ENCODE measurements around the gene NRXN3. TPM values are rescaled to one million over a fixed set of nuclear protein-coding genes. Genes with fewer than 3 reads are reported as not detected.

Gene NRXN3
- total and polyA plus RNA-seq, 2 of the 13 experiments (the other 11 are each of a cell fraction or from before 2014, with no cell fraction given), result 0.03 TPM; not detected in 1

- BruUV-seq (replicated peaks), result no TSS peak
- in situ Hi-C loops (cut with HindIII; ENCODE audit: extremely low pct_ligation_motif_present, low pct_unique_long_range_greater_than_20kb), result no loop called here
- H3K27me3 ChIP-seq (ENCODE audit: control insufficient read depth in 1 of 2, insufficient read depth in 2 of 2, low read length in 2 of 2), result no peaks in the 10 kb centered on the region; a peak in 2 of 5 replicates
- H3K4me1 ChIP-seq (ENCODE audit: insufficient read depth, low read length), result no peaks in the 10 kb centered on the region
- ATAC-seq, result no peak
- ChIA-PET CTCF (ENCODE audit: low intra/inter-chr PET ratio, low total read pairs) (no interaction called here), POLR2A (no interaction called here)
- H3K79me2 ChIP-seq (ENCODE audit: insufficient read depth, low read length), result no peaks in the 10 kb centered on the region
- H3K9ac ChIP-seq (ENCODE audit: insufficient read depth, low read depth, low read length), result no peak overlapping the region
- no peak overlapping the region for H2AFZ ChIP-seq (ENCODE audit: low read length)
- no peaks in the 10 kb centered on the region for H3K36me3 ChIP-seq (replicated peaks in 1 of 2; ENCODE audit: control insufficient read depth in 1 of 2, insufficient read depth in 2 of 2, low read length in 2 of 2)
- no peak overlapping the region for H3K4me3 ChIP-seq (replicated peaks in 1 of 3; ENCODE audit: insufficient read depth in 1 of 3, low read depth in 2 of 3, low read length in 3 of 3)
- H4K20me1 ChIP-seq (ENCODE audit: insufficient read depth, low read length), result no peaks in the 10 kb centered on the region
- TF ChIP-seq MTERF4 (CRISPR knock-in tag; IDR thresholded peaks at IDR 0.05) (no peak), KLF15 (CRISPR knock-in tag; IDR thresholded peaks at IDR 0.05; ENCODE audit: borderline replicate concordance) (no peak)
- 2% methylated on average over 4 of the region's 4 CpGs for WGBS (ENCODE audit: low lambda C conversion rate)
- H3K4me2 ChIP-seq (ENCODE audit: low read depth, low read length), result no peak overlapping the region
- H3K9me3 ChIP-seq (ENCODE audit: low read length), result no peaks in the 10 kb centered on the region
- no peak for FAIRE-seq
- no peak overlapping the region for H3K27ac ChIP-seq (ENCODE audit: extremely low read length, insufficient read depth, low read length)
- no peak for DNase-seq (ENCODE audit: low spot score)
- intact Hi-C loops (cut with micrococcal nuclease; ENCODE audit: unreplicated experiment), result no loop called here
Observed at GRCh38 chr14:78657451-78657850, 487.3 kb downstream of the NRXN3 start.

GRCh38 chr14:78664841-78665240 lies 494.7 kb downstream of the NRXN3 start:
- no peaks in the 10 kb centered on the region for H3K36me3 ChIP-seq (replicated peaks in 1 of 2; ENCODE audit: control insufficient read depth in 1 of 2, insufficient read depth in 2 of 2, low read length in 2 of 2)
- intact Hi-C loops (cut with micrococcal nuclease; ENCODE audit: unreplicated experiment), result no loop called here
- no peaks in the 10 kb centered on the region for H3K4me1 ChIP-seq (ENCODE audit: insufficient read depth, low read length)
- no peak overlapping the region for H3K9ac ChIP-seq (ENCODE audit: insufficient read depth, low read depth, low read length)
- H3K27ac ChIP-seq (ENCODE audit: extremely low read length, insufficient read depth, low read length), result no peak overlapping the region
- ChIA-PET CTCF (ENCODE audit: low intra/inter-chr PET ratio, low total read pairs) (no interaction called here), POLR2A (no interaction called here)
- no peak for TF ChIP-seq STAG1 (CRISPR knock-in tag; IDR thresholded peaks at IDR 0.05)
- H3K79me2 ChIP-seq (ENCODE audit: insufficient read depth, low read length), result no peaks in the 10 kb centered on the region
- H3K27me3 ChIP-seq (ENCODE audit: control insufficient read depth in 1 of 2, insufficient read depth in 2 of 2, low read length in 2 of 2), result no peaks in the 10 kb centered on the region; a peak in 1 of 5 replicates
- no peaks in the 10 kb centered on the region for H3K9me3 ChIP-seq (ENCODE audit: low read length)
- no peak overlapping the region for H3K4me2 ChIP-seq (ENCODE audit: low read depth, low read length)
- H3K4me3 ChIP-seq (replicated peaks in 1 of 3; ENCODE audit: insufficient read depth in 1 of 3, low read depth in 2 of 3, low read length in 3 of 3), result no peak overlapping the region
- WGBS (ENCODE audit: low lambda C conversion rate), result 3% methylated on average over 1 of the region's 1 CpG
- no TSS peak for BruUV-seq (replicated peaks)
- in situ Hi-C loops (cut with HindIII; ENCODE audit: extremely low pct_ligation_motif_present, low pct_unique_long_range_greater_than_20kb), result no loop called here
- no peak for ATAC-seq
- H2AFZ ChIP-seq (ENCODE audit: low read length), result no peak overlapping the region
- no peaks in the 10 kb centered on the region for H4K20me1 ChIP-seq (ENCODE audit: insufficient read depth, low read length)
- no peak for DNase-seq (ENCODE audit: low spot score)
- no peak for FAIRE-seq

Data from HepG2 (cell line).